BLaER1 treated with 17β-estradiol and CSF1 and Interleukin-3, amounts not matched to agents 10 nM and 100 nM (cell line): ENCODE results near the gene OLFM1.

Source experiments
- H3K27ac ChIP-seq, 11 experiments: shearing (Covaris generic); formaldehyde crosslinking; 2 replicates each; pipeline ENCODE4 v1.8.1; 2022
- H3K27me3 ChIP-seq, 11 experiments: shearing (Covaris generic); formaldehyde crosslinking; 2 replicates each; pipeline ENCODE4 v1.8.1; 2022
- H3K36me3 ChIP-seq, 11 experiments: shearing (Covaris generic); formaldehyde crosslinking; 2 replicates each; pipeline ENCODE4 v1.8.1; 2022
- H3K4me1 ChIP-seq, 10 experiments: shearing (Covaris generic); formaldehyde crosslinking; 2 replicates each; pipeline ENCODE4 v1.8.1; 2022
- H3K4me2 ChIP-seq, 11 experiments: shearing (Covaris generic); formaldehyde crosslinking; 2 replicates each; pipeline ENCODE4 v1.8.1; 2022
- H3K4me3 ChIP-seq, 10 experiments: shearing (Covaris generic); formaldehyde crosslinking; 2 replicates each; pipeline ENCODE4 v1.8.1; 2022
- H3K9ac ChIP-seq, 11 experiments: shearing (Covaris generic); formaldehyde crosslinking; 2 replicates each; pipeline ENCODE4 v1.8.1; 2022
- H3K9me3 ChIP-seq, 11 experiments: shearing (Covaris generic); formaldehyde crosslinking; replicated peaks in 1 of 11; 2 replicates each; pipeline ENCODE4 v1.8.1; 2022
- H4K20me1 ChIP-seq, 11 experiments: shearing (Covaris generic); formaldehyde crosslinking; 2 replicates each; pipeline ENCODE4 v1.8.1; 2022
- Cebpa-rat ChIP-seq, 11 experiments: shearing (Covaris generic); IDR thresholded peaks; 2 replicates each; pipeline ENCODE4 v1.8.1; 2022

The OLFM1 gene

DNA sequence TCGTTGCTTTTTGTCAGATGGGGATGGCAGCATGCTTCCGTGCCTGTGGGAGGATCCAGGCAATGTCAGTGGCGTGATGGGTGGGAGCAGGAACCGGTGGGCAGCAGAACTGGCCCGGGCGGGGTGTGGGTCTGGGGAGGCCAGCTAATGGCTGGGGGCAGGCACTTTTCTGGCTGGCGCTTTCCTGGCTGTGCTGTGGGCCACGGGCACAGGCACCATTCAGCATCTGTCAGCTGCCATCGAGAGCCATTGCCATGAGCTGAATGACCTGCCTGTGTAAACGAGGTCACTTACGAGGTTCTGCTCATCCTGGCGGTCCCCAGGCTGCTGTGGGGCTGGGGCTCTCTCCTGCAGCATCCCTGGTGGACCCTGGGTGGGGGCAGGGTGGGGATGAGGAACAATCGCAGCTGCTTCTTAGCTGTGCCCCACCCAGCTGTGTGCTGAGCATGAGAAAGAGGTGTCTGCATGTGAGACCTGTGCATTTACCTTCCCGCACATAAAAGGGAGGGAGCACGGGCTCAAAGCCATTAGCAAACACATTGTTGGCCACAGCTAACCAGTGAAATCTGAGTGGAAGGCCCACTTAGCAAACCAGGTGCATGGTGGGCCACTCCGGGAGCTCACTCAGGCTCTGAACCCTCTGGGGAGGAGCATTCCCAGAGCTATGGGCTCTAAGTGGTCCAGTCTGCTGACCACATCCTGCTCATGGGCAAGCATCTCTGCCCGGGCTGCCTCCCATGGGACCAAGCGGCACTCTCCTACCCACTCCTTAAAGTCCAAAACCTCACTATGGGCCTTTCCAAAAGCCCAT lies 41.3 kb upstream of the OLFM1 start:
- Histone ChIP-seq H3K9ac (0 out of 22 replicates have a peak overlapping the region, but pooled peaks of 1 of the 11 experiments have one; percentile 54), H3K4me2 (peak overlapping the region; percentile 38 to 94 (median 83); a peak in 20 of 22 replicates), H3K4me1 (peaks cover 28 to 74% (median 57%) of the 10 kb centered on the region in 10 experiments), H3K36me3 (no peaks in the 10 kb centered on the region), H4K20me1 (peaks cover 0 to 5% (median 0%) of the 10 kb centered on the region in 11 experiments; a peak in 2 of 22 replicates), H3K9me3 (no peaks in the 10 kb centered on the region), H3K27me3 (peaks cover 0 to 31% (median 0%) of the 10 kb centered on the region in 11 experiments; a peak in 4 of 22 replicates), H3K27ac (0 out of 22 replicates have a peak overlapping the region, but pooled peaks of 1 of the 11 experiments have one; percentile 8), H3K4me3 (no peak overlapping the region)
- TF ChIP-seq Cebpa-rat (IDR thresholded peaks at IDR 0.05): no peak

DNA sequence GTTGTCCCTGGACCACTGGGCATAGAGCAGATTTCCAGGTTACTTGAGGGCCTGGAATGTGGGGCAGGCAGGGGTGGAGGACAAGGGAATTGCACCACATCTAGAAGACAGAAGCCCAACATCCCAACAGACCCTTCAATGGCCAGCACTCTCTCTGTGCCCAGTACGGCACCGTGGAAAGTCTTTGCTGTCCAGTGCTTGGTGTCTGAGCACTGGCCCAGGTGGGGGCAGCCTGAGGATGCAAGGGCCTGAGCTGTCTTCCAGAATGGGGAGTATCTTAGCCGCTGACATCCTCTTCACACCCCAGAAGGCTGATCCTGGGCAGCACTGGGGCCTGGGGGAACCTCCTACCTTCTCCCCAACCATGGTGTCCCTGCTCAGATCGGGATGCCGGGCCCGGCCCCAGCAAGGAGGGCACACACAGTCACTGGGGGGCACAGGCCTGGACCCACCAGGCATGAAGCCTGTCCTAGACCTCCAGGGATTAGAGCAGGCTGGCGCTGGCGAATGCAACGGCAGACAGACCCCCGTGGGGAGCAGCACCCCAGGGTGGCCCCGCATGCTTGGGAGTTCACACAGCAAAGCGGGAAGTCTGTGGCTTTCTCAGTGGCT lies 40.6 kb upstream of the OLFM1 start:
- peak overlapping the region; percentile 38 to 94 (median 83) for H3K4me2 ChIP-seq
- no peak for TF ChIP-seq Cebpa-rat (IDR thresholded peaks at IDR 0.05)
- 0 out of 22 replicates have a peak overlapping the region, but pooled peaks of 1 of the 11 experiments have one; percentile 8 for H3K27ac ChIP-seq
- H3K9me3 ChIP-seq: peaks cover 0 to 3% (median under 1%) of the 10 kb centered on the region in 11 experiments; a peak in 3 of 22 replicates
- no peaks in the 10 kb centered on the region for H3K36me3 ChIP-seq
- peaks cover 0 to 5% (median 0%) of the 10 kb centered on the region in 11 experiments; a peak in 2 of 22 replicates for H4K20me1 ChIP-seq
- H3K27me3 ChIP-seq: peaks cover 0 to 31% (median 0%) of the 10 kb centered on the region in 11 experiments; a peak in 4 of 22 replicates
- H3K4me3 ChIP-seq: no peak overlapping the region
- H3K4me1 ChIP-seq: peaks cover 32 to 76% (median 64%) of the 10 kb centered on the region in 10 experiments
- H3K9ac ChIP-seq: peak overlapping the region in 1 of 11 experiments; percentile 54; a peak in 3 of 22 replicates

DNA sequence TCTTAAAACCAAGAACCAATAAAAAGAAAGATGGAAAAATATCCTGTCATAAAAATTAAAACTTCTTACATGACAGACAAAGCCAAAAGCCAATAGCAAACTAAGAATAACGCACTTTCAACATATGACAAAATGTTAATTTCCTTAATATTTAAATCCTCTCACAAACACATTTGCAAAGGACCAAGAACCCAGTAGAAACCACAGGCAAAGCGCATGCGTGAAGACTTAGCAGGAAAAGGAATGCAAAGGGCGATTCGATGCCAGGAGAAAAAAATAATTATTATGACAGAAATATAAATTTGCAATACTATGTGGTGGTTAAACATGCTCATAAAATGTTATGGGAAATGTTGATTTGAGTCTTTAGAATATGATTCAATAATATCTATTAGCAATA lies 39.9 kb upstream of the OLFM1 start:
- no peak overlapping the region for H3K27ac ChIP-seq
- H3K4me3 ChIP-seq: no peak overlapping the region
- H3K36me3 ChIP-seq: no peaks in the 10 kb centered on the region
- peaks cover 6 to 10% (median 7%) of the 10 kb centered on the region in 11 experiments; a peak in 16 of 22 replicates for H3K9me3 ChIP-seq
- H3K4me1 ChIP-seq: peaks cover 35 to 76% (median 71%) of the 10 kb centered on the region in 10 experiments
- no peak overlapping the region for H3K9ac ChIP-seq
- H3K4me2 ChIP-seq: peak overlapping the region in 9 of 11 experiments; percentile 58 to 94 (median 85); a peak in 17 of 22 replicates
- no peak for TF ChIP-seq Cebpa-rat (IDR thresholded peaks at IDR 0.05)
- H3K27me3 ChIP-seq: peaks cover 0 to 31% (median 0%) of the 10 kb centered on the region in 11 experiments; a peak in 4 of 22 replicates
- peaks cover 0 to 5% (median 0%) of the 10 kb centered on the region in 11 experiments; a peak in 2 of 22 replicates for H4K20me1 ChIP-seq

DNA sequence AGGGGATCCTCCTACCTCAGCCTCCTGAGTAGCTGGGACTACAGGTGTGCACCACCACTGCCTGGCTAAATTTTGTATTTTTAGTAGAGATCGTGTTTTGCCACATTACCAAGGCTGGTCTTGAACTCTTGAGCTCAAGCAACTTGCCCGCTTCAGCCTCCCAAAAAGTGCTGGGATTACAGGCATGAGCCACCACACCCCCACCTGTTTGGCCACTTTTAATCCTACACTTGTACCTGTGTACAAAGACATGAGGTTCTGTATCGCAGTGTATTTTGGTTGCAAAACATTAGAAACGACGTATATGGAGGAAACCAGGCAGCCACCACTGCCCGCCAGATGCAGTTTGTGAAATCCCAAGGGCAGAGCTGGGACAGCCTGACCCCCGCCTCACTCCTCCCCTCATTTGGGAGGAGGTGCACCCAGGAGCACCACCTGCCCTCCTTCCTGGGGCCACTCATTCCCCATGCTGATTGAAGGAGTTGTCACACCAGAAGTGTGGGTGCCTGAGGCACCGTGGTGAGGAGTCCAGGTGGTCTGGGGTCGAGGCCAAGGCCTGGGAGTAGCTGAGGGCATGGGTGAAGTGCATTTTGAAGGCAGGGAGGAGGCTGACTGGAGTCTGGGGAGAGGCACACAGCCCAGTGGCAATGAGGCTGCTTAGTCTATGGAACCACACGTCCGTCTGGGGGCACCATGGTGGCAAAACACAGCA lies 39.3 kb upstream of the OLFM1 start:
- peaks cover 7 to 11% (median 8%) of the 10 kb centered on the region in 11 experiments; a peak in 16 of 22 replicates for H3K9me3 ChIP-seq
- 0 out of 22 replicates have a peak overlapping the region, but pooled peaks of 1 of the 11 experiments have one; percentile 92 for H3K27ac ChIP-seq
- peaks cover 0 to 31% (median 0%) of the 10 kb centered on the region in 11 experiments; a peak in 4 of 22 replicates for H3K27me3 ChIP-seq
- no peak overlapping the region for H3K4me3 ChIP-seq
- peaks cover 42 to 82% (median 78%) of the 10 kb centered on the region in 10 experiments for H3K4me1 ChIP-seq
- H3K36me3 ChIP-seq: no peaks in the 10 kb centered on the region
- no peak overlapping the region for H3K9ac ChIP-seq
- peaks cover 0 to 5% (median 0%) of the 10 kb centered on the region in 11 experiments; a peak in 2 of 22 replicates for H4K20me1 ChIP-seq
- H3K4me2 ChIP-seq: peak overlapping the region in 8 of 11 experiments; percentile 77 to 94 (median 86); a peak in 16 of 22 replicates
- no peak for TF ChIP-seq Cebpa-rat (IDR thresholded peaks at IDR 0.05)

DNA sequence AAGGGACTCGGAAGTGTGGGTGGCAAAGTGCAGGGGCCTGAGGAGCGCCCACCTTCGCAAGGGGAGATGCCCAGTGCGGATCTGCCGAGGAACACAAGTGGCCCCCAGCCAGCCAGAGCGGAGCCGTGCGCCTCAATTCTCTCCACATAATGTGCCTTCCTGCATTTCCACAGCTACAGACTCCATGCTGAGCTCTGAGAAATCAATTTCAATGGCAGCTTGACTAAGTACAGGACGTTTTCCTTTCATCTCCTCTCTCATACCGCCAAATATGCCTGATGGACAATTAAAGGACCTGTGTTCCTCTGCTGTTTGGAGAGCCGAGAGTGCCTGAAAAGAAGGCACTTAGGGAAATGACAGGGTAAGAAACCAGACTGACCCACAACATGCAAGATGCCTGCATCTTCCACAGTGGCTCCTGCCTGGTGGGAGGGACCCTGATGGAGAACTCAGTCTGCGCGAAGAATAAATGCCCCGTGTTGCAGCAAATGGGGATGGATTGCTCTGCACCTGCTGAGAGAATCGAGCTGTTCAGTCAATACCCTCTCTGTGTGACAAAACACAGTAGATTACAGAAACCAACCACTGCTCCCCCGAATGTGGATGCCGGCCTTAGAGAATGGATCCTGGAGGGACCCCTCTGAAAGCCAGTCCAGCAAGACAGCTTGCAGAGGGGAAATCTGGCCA lies 38.6 kb upstream of the OLFM1 start:
- Histone ChIP-seq H3K4me2 (peak overlapping the region in 9 of 11 experiments; percentile 77 to 94 (median 88); a peak in 17 of 22 replicates), H4K20me1 (peaks cover 0 to 5% (median 0%) of the 10 kb centered on the region in 11 experiments; a peak in 2 of 22 replicates), H3K27me3 (peaks cover 0 to 31% (median 0%) of the 10 kb centered on the region in 11 experiments; a peak in 4 of 22 replicates), H3K9me3 (peaks cover 7 to 15% (median 9%) of the 10 kb centered on the region in 11 experiments; a peak in 16 of 22 replicates), H3K4me1 (peaks cover 49 to 88% (median 84%) of the 10 kb centered on the region in 10 experiments), H3K4me3 (no peak overlapping the region), H3K36me3 (no peaks in the 10 kb centered on the region), H3K9ac (0 out of 22 replicates have a peak overlapping the region, but pooled peaks of 1 of the 11 experiments have one; percentile 0), H3K27ac (peak overlapping the region in 1 of 11 experiments; percentile 92; a peak in 1 of 22 replicates)
- no peak for TF ChIP-seq Cebpa-rat (IDR thresholded peaks at IDR 0.05)

DNA sequence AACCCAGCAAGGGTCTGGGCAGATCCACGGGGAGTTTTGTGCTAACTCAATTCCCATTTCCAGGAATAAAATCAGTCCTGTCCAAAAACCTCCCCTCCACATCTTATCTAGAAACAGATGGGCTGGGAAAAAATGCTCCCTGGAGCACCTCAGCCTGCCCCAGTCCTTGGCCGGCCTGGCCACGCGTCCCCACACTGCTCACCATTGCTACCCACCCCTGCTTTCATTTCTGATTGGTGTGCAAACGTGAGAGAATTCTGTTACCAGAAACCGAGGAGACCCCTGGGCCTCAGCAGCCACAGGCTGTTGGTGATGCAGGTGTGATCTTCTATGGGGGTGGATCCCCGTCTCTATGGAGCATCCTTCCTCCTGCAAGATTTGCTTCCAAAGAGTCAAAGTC lies 38.0 kb upstream of the OLFM1 start:
- H3K27ac ChIP-seq: peak overlapping the region in 3 of 11 experiments; percentile 88 to 92 (median 90); a peak in 6 of 22 replicates
- no peak for TF ChIP-seq Cebpa-rat (IDR thresholded peaks at IDR 0.05)
- H3K4me1 ChIP-seq: peaks cover 49 to 88% (median 84%) of the 10 kb centered on the region in 10 experiments
- no peaks in the 10 kb centered on the region for H3K36me3 ChIP-seq
- H3K4me3 ChIP-seq: no peak overlapping the region
- H3K4me2 ChIP-seq: peak overlapping the region; percentile 77 to 94 (median 85); a peak in 21 of 22 replicates
- H3K9me3 ChIP-seq: peaks cover 7 to 19% (median 9%) of the 10 kb centered on the region in 11 experiments; a peak in 17 of 22 replicates
- H3K27me3 ChIP-seq: peaks cover 0 to 31% (median 0%) of the 10 kb centered on the region in 11 experiments; a peak in 4 of 22 replicates
- H4K20me1 ChIP-seq: peaks cover 0 to 5% (median 0%) of the 10 kb centered on the region in 11 experiments; a peak in 2 of 22 replicates
- peak overlapping the region in 4 of 11 experiments; percentile 0 to 78 (median 74); a peak in 4 of 22 replicates for H3K9ac ChIP-seq
